ENCODE measurements around the gene PHAX. TPM values are rescaled to one million over a fixed set of nuclear protein-coding genes. Genes with fewer than 3 reads are reported as not detected.
A peak's percentile ranks its signal among the peaks of the same experiment; 100 is the strongest.

PHAX gene
- total and polyA plus RNA-seq, 9 donors = 33.1 to 55.7 (median 44.1) TPM

GRCh38 chr5:126577415-126577814 is 23.3 kb upstream of the PHAX start:
- WGBS (ENCODE audit: insufficient coverage) = 83% methylated on average over 4 of the region's 5 CpGs
- H3K4me3 ChIP-seq (ENCODE audit: low read length) = no peak overlapping the region
- no peak for DNase-seq
- no peak overlapping the region for H3K27ac ChIP-seq (ENCODE audit: low read length)
- H3K27me3 ChIP-seq (ENCODE audit: control insufficient read depth, insufficient read depth, low read length) = no peaks in the 10 kb centered on the region
- no peaks in the 10 kb centered on the region for H3K9me3 ChIP-seq (replicated peaks; ENCODE audit: control insufficient read depth, low read depth, low read length)
- H3K4me1 ChIP-seq (ENCODE audit: control insufficient read depth, insufficient read depth, low read length) = no peaks in the 10 kb centered on the region
- H3K36me3 ChIP-seq (ENCODE audit: control insufficient read depth, insufficient read depth, low read length) = peaks cover 54% of the 10 kb centered on the region

- H3K27ac ChIP-seq (ENCODE audit: low read length) = no peak overlapping the region
- no peaks in the 10 kb centered on the region for H3K9me3 ChIP-seq (replicated peaks; ENCODE audit: control insufficient read depth, low read depth, low read length)
- no CpG with 5 or more reads among the region's 2 CpGs for WGBS (ENCODE audit: insufficient coverage)
- H3K4me3 ChIP-seq (ENCODE audit: low read length) = no peak overlapping the region
- no peaks in the 10 kb centered on the region for H3K4me1 ChIP-seq (ENCODE audit: control insufficient read depth, insufficient read depth, low read length)
- peaks cover 53% of the 10 kb centered on the region for H3K36me3 ChIP-seq (ENCODE audit: control insufficient read depth, insufficient read depth, low read length)
- no peaks in the 10 kb centered on the region for H3K27me3 ChIP-seq (ENCODE audit: control insufficient read depth, insufficient read depth, low read length)
- DNase-seq = no peak
Observed at GRCh38 chr5:126579716-126580115, 21.0 kb upstream of the PHAX start.

GRCh38 chr5:126583761-126584160 is 17.0 kb upstream of the PHAX start:
- no peaks in the 10 kb centered on the region for H3K27me3 ChIP-seq (ENCODE audit: control insufficient read depth, insufficient read depth, low read length)
- H3K9me3 ChIP-seq (replicated peaks; ENCODE audit: control insufficient read depth, low read depth, low read length) = no peaks in the 10 kb centered on the region
- no CpG with 5 or more reads among the region's 3 CpGs for WGBS (ENCODE audit: insufficient coverage)
- no peaks in the 10 kb centered on the region for H3K4me1 ChIP-seq (ENCODE audit: control insufficient read depth, insufficient read depth, low read length)
- DNase-seq = no peak
- no peak overlapping the region for H3K4me3 ChIP-seq (ENCODE audit: low read length)
- no peak overlapping the region for H3K27ac ChIP-seq (ENCODE audit: low read length)
- H3K36me3 ChIP-seq (ENCODE audit: control insufficient read depth, insufficient read depth, low read length) = peaks cover 45% of the 10 kb centered on the region

DNA sequence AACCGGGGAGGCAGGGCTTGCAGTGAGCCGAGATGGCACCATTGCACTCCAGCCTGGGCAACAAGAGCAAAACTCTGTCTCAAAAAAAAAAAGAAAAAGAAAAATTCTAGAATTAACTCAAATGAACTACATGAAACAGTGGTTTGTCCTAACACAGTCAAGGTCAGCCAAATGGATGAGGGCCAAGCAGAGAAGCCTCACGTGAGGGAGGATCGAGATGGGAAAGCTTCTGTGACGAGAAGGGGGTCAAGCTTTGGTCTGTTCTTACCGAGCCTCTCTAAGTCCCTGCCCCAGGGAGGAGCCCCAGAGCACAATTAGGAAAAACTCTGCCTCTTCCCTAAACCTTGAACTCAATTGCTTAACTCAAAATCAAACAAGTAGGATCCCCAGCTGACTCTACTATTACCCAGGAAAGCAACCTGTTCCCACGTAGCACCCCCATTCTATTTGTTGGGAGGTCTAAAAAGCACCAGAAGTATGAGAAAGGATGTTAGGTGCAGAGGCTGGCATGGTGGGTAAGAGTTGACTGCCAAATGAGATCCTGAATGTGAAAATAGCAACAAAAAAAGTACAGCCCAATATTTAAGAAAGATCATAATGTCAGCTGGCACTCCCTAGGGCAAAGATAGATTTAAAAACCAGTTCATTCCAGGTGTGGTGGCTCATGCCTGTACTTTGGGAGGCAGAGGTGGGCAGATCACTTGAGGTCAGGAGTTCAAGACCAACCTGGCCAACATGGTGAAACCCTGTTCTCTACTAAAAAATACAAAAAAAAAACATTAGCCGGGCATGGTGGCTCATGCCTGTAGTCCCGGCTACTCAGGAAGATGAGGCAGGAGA is 13.0 kb upstream of the PHAX start:
- no peaks in the 10 kb centered on the region for H3K4me1 ChIP-seq (ENCODE audit: control insufficient read depth, insufficient read depth, low read length)
- no peak overlapping the region for H3K27ac ChIP-seq (ENCODE audit: low read length)
- DNase-seq = no peak
- H3K36me3 ChIP-seq (ENCODE audit: control insufficient read depth, insufficient read depth, low read length) = peaks cover 32% of the 10 kb centered on the region
- H3K9me3 ChIP-seq (replicated peaks; ENCODE audit: control insufficient read depth, low read depth, low read length) = no peaks in the 10 kb centered on the region
- 63% methylated on average over 3 of the region's 9 CpGs for WGBS (ENCODE audit: insufficient coverage)
- no peaks in the 10 kb centered on the region for H3K27me3 ChIP-seq (ENCODE audit: control insufficient read depth, insufficient read depth, low read length)
- no peak overlapping the region for H3K4me3 ChIP-seq (ENCODE audit: low read length)

DNA sequence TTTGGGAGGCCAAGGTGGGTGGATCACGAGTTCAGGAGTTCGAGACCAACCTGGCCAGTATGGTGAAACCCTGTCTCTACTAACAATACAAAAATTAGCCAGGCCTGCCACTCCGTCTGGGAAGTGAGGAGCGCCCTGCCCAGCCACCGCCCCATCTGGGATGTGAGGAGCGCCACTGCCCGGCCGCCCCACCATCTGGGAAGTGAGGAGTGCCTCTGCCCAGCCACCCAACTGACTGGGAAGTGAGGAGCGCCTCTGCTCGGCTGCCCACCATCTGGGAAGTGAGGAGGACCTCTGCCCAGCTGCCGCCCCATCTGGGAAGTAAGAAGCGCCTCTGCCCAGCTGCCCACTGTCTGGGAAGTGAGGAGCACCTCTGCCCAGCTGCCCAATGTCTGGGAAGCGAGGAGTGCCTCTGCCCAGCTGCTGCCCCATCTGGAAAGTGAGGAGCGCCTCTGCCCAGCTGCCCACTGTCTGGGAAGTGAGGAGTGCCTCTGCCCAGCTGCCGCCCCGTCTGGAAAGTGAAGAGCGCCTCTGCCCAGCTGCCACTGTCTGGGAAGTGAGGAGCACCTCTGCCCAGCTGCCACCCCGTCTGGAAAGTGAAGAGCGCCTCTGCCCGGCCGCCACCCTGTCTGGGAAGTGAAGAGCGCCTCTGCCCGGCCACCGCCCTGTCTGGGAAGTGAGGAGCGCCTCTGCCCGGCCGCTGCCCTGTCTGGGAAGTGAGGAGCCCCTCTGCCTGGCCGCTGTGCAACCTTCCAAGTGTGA is 11.0 kb upstream of the PHAX start:
- H3K4me1 ChIP-seq (ENCODE audit: control insufficient read depth, insufficient read depth, low read length) = peaks cover 9% of the 10 kb centered on the region
- no peak overlapping the region for H3K27ac ChIP-seq (ENCODE audit: low read length)
- DNase-seq = no peak
- no peak overlapping the region for H3K4me3 ChIP-seq (ENCODE audit: low read length)
- WGBS (ENCODE audit: insufficient coverage) = 97% methylated on average over 17 of the region's 28 CpGs
- H3K27me3 ChIP-seq (ENCODE audit: control insufficient read depth, insufficient read depth, low read length) = no peaks in the 10 kb centered on the region
- peaks cover 26% of the 10 kb centered on the region for H3K36me3 ChIP-seq (ENCODE audit: control insufficient read depth, insufficient read depth, low read length)
- no peaks in the 10 kb centered on the region for H3K9me3 ChIP-seq (replicated peaks; ENCODE audit: control insufficient read depth, low read depth, low read length)

- no peak overlapping the region for H3K4me3 ChIP-seq (ENCODE audit: low read length)
- no peaks in the 10 kb centered on the region for H3K9me3 ChIP-seq (replicated peaks; ENCODE audit: control insufficient read depth, low read depth, low read length)
- no CpG with 5 or more reads among the region's 1 CpG for WGBS (ENCODE audit: insufficient coverage)
- H3K4me1 ChIP-seq (ENCODE audit: control insufficient read depth, insufficient read depth, low read length) = peaks cover 9% of the 10 kb centered on the region
- H3K27me3 ChIP-seq (ENCODE audit: control insufficient read depth, insufficient read depth, low read length) = no peaks in the 10 kb centered on the region
- peaks cover 16% of the 10 kb centered on the region for H3K36me3 ChIP-seq (ENCODE audit: control insufficient read depth, insufficient read depth, low read length)
- H3K27ac ChIP-seq (ENCODE audit: low read length) = no peak overlapping the region
- DNase-seq = no peak
Observed at GRCh38 chr5:126591549-126591948, 9.2 kb upstream of the PHAX start.

- H3K27ac ChIP-seq (ENCODE audit: low read length) = peak within 1 kb of the TSS; percentile 91
- no peaks in the 10 kb centered on the region for H3K27me3 ChIP-seq (ENCODE audit: control insufficient read depth, insufficient read depth, low read length)
- H3K4me1 ChIP-seq (ENCODE audit: control insufficient read depth, insufficient read depth, low read length) = peaks cover 9% of the 10 kb centered on the region
- peak; percentile 98 for DNase-seq
- H3K9me3 ChIP-seq (replicated peaks; ENCODE audit: control insufficient read depth, low read depth, low read length) = no peaks in the 10 kb centered on the region
- H3K36me3 ChIP-seq (ENCODE audit: control insufficient read depth, insufficient read depth, low read length) = peaks cover 7% of the 10 kb centered on the region
- H3K4me3 ChIP-seq (ENCODE audit: low read length) = peak within 1 kb of the TSS; percentile 69
- under 1% methylated on average over 23 of the region's 44 CpGs for WGBS (ENCODE audit: insufficient coverage)
Observed at GRCh38 chr5:126594748-126595485, 5.8 kb upstream of the PHAX start, which contains the start of gene ALDH7A1. Gene ALDH7A1, minus strand, starts transcription at chr5:126595219. Its CDS starts 21 bp downstream, at chr5:126595198.

DNA sequence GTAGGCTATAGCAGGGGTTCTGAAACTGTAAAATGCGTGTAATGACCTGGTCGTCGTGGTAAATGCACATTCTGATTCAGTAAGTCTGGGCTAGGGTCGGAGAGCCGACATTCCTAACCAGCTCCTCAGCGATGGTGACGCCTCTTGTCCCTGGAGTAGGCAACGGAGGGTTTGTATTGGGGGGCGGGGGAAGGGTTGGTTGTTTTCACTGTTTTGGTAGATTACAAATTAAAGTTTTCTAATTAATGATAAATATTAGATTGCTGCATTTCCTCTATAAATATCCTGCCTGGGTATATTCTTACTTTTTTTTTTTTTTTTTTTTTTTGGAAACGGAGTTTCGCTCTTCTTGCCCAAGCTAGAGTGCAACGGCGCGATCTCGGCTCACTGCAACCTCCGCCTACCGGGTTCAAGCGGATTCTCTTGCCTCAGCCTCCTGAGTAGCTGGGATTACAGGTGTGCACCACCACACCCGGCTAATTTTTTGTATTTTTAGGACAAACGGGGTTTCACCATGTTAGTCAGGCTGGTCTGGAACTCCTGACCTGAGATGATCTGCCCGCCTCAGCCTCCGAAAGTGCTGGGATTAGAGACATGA is 5.2 kb upstream of the PHAX start:
- no peaks in the 10 kb centered on the region for H3K9me3 ChIP-seq (replicated peaks; ENCODE audit: control insufficient read depth, low read depth, low read length)
- H3K4me1 ChIP-seq (ENCODE audit: control insufficient read depth, insufficient read depth, low read length) = peaks cover 13% of the 10 kb centered on the region
- DNase-seq = no peak
- peaks cover 5% of the 10 kb centered on the region for H3K36me3 ChIP-seq (ENCODE audit: control insufficient read depth, insufficient read depth, low read length)
- H3K27ac ChIP-seq (ENCODE audit: low read length) = peak overlapping the region; percentile 91
- H3K27me3 ChIP-seq (ENCODE audit: control insufficient read depth, insufficient read depth, low read length) = no peaks in the 10 kb centered on the region
- WGBS (ENCODE audit: insufficient coverage) = 69% methylated on average over 18 of the region's 22 CpGs
- peak overlapping the region; percentile 69 for H3K4me3 ChIP-seq (ENCODE audit: low read length)

DNA sequence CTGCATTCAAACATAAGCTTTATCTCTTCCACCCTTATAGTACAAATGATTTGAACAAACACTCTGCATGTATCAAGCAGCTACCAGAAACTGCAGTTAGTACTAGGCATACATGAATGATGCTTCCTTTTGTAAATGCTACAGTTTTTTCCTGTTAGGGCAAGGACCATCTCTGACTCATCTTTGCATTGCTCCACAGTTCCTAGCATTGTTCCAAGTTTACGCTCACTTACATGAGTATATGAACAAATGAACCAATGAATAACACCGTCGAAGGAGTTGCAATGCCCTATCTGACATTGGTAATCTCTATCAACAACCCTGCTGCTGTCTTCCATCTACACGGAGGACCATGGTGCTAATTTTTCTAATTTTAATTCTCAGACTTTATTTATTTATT is 3.6 kb upstream of the PHAX start:
- Histone ChIP-seq H3K4me1 (ENCODE audit: control insufficient read depth, insufficient read depth, low read length) (peaks cover 21% of the 10 kb centered on the region), H3K27me3 (ENCODE audit: control insufficient read depth, insufficient read depth, low read length) (no peaks in the 10 kb centered on the region), H3K9me3 (replicated peaks; ENCODE audit: control insufficient read depth, low read depth, low read length) (no peaks in the 10 kb centered on the region), H3K27ac (ENCODE audit: low read length) (no peak overlapping the region), H3K36me3 (ENCODE audit: control insufficient read depth, insufficient read depth, low read length) (no peaks in the 10 kb centered on the region), H3K4me3 (ENCODE audit: low read length) (no peak overlapping the region)
- DNase-seq = no peak
- WGBS (ENCODE audit: insufficient coverage) = 86% methylated on average over 1 of the region's 4 CpGs

All from muscle of leg (tissue), 11 donors.